BJ (cell line): ENCODE results near the gene LILRA6. TPM values are rescaled to one million over a fixed set of nuclear protein-coding genes. Genes with fewer than 3 reads are reported as not detected.
A peak's percentile ranks its signal among the peaks of the same experiment; 100 is the strongest.
"Not testable (repeated sequence)": the region's sequence is repeated elsewhere in the genome, so short reads cannot be mapped to it uniquely, and the experiment has no call there.

Source experiments
- CTCF ChIA-PET: fragments of 350-600 bp; formaldehyde crosslinking; extraction: SDS; loops from one replicate; lab custom pipeline; 2021; ENCODE audit warnings: antibody characterized with exemption, inconsistent platforms; lab: Yijun Ruan, JAX
- POLR2A ChIA-PET: fragments of 300-600 bp; sonication (Branson Sonifier 250); formaldehyde crosslinking; extraction: SDS; loops from one replicate; lab custom pipeline; 2021; ENCODE audit warnings: antibody characterized with exemption; lab: Charles Lee
- DNase-seq: peaks from one replicate; pipeline ENCODE4 v3.0.0-alpha.2; 2011; ENCODE audit warnings: low read depth
- H3K27me3 ChIP-seq: 2 replicates; pipeline ENCODE4 v1.6.0; 2011; ENCODE audit warnings: low read length; ENCODE audit not compliant: control insufficient read depth, insufficient read depth
- H3K36me3 ChIP-seq: 2 replicates; pipeline ENCODE4 v1.5.1; 2011; ENCODE audit warnings: low read length; ENCODE audit not compliant: control insufficient read depth, insufficient read depth
- H3K4me3 ChIP-seq: 2 replicates; pipeline ENCODE4 v1.5.1; 2011; ENCODE audit warnings: low read depth, mild to moderate bottlenecking, control low read depth, low read length
- CTCF ChIP-seq: IDR thresholded peaks from 2 replicates; pipeline ENCODE4 v1.5.1; 2011; ENCODE audit warnings: low read depth, mild to moderate bottlenecking, control low read depth, inconsistent platforms, low read length, moderate library complexity; ENCODE audit not compliant: insufficient read depth
- polyA plus RNA-seq: library from polyadenylated mRNA; depleted of rRNA; stranded (reverse); fragments of >200 nt; gene quantifications from 2 replicates; pipeline ENCODE4 v1.2.3, GENCODE V29; 2011

Gene LILRA6
- polyA plus RNA-seq, 1 experiment, result not detected

- Histone ChIP-seq H3K36me3 (no peaks in the 10 kb centered on the region), H3K4me3 (no peak overlapping the region), H3K27me3 (no peaks in the 10 kb centered on the region; the same call in none of the 2 replicates)
- DNase-seq, result no peak
- CTCF ChIA-PET, result interaction anchor here (0.6 to 1.0 kb wide), 2 partner anchors 43 to 244 kb away, joined by 3 read pairs; partner anchors contain the start of gene TSEN34
- POLR2A ChIA-PET, result no interaction called here
- no peak for TF ChIP-seq CTCF
Observed at GRCh38 chr19:54233941-54234340, 8.6 kb downstream of the LILRA6 start.

GRCh38 chr19:54231077-54231931 is 11.3 kb downstream of the LILRA6 start:
- Histone ChIP-seq H3K4me3 (no peak overlapping the region), H3K36me3 (no peaks in the 10 kb centered on the region), H3K27me3 (no peaks in the 10 kb centered on the region; the same call in none of the 2 replicates)
- TF ChIP-seq CTCF, result peak; percentile 95
- CTCF ChIA-PET, result interaction anchor here (0.7 to 1.9 kb wide), 5 partner anchors 10 to 72 kb away, joined by 3 to 12 read pairs (median 7); no protein-coding TSS in a partner anchor
- POLR2A ChIA-PET, result no interaction called here
- DNase-seq, result peak; percentile 4

DNA sequence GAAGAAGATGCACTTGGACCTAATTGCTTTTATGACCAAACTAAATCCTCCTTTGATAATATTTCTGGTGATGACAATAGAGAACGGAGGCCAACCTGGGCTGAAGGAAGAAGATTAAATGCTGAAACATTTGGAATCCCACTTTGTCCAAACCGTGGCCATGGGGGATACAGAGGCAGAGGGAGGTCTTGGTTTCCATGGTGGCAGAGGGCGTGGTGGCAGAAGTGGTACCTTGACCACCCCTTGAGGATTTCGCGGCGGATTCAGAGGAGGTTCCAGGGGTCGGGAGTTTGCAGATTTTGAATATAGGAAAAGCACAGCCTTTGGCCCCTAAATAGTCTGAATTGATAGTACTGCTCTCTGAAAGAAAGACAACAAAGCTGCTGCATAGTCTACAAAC is 12.6 kb downstream of the LILRA6 start:
- TF ChIP-seq CTCF, result no peak
- POLR2A ChIA-PET, result no interaction called here
- no peak for DNase-seq
- CTCF ChIA-PET, result no interaction called here
- Histone ChIP-seq H3K36me3 (no peaks in the 10 kb centered on the region), H3K27me3 (no peaks in the 10 kb centered on the region; the same call in none of the 2 replicates), H3K4me3 (no peak overlapping the region)

GRCh38 chr19:54229146-54229545 is 13.4 kb downstream of the LILRA6 start:
- Histone ChIP-seq H3K27me3 (no peaks in the 10 kb centered on the region; the same call in 1 of the 2 replicates), H3K4me3 (no peak overlapping the region), H3K36me3 (no peaks in the 10 kb centered on the region)
- TF ChIP-seq CTCF, result no peak
- CTCF ChIA-PET, result interaction anchor here (0.6 to 1.3 kb wide), 2 partner anchors 18 to 61 kb away, joined by 3 read pairs; no protein-coding TSS in a partner anchor
- DNase-seq, result no peak
- POLR2A ChIA-PET, result no interaction called here

GRCh38 chr19:54224619-54225018 is 18.0 kb downstream of the LILRA6 start:
- H3K36me3 ChIP-seq, POLR2A ChIA-PET, H3K4me3 ChIP-seq, CTCF ChIA-PET, H3K27me3 ChIP-seq, DNase-seq: not testable (repeated sequence)

DNA sequence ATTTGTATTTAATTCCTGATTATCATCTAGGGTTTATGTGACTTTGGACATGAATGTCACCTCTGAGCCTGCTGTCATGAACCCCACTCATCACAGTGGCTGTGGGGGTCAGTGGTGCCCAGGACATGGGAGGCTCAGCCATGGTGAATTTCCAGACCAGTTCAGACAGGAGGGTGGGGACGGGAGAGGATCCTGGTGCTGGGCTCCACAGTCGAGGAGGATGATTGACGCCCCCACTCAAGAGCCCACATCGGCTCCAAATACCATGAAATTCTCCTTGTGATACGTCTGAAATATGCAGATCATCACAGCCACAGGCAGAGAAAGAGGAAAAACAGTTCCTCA is 18.7 kb downstream of the LILRA6 start:
- CTCF ChIA-PET, result interaction anchor here (1.1 kb wide), 1 partner anchor 55 kb away, joined by 3 read pairs; no protein-coding TSS in a partner anchor
- H3K4me3 ChIP-seq, H3K36me3 ChIP-seq, POLR2A ChIA-PET, H3K27me3 ChIP-seq, DNase-seq: not testable (repeated sequence)

GRCh38 chr19:54223277-54223936 is 19.2 kb downstream of the LILRA6 start:
- POLR2A ChIA-PET, H3K36me3 ChIP-seq, H3K4me3 ChIP-seq, DNase-seq, H3K27me3 ChIP-seq: not testable (repeated sequence)
- CTCF ChIA-PET, result interaction anchor here (1.1 kb wide), 1 partner anchor 54 kb away, joined by 3 read pairs; no protein-coding TSS in a partner anchor

DNA sequence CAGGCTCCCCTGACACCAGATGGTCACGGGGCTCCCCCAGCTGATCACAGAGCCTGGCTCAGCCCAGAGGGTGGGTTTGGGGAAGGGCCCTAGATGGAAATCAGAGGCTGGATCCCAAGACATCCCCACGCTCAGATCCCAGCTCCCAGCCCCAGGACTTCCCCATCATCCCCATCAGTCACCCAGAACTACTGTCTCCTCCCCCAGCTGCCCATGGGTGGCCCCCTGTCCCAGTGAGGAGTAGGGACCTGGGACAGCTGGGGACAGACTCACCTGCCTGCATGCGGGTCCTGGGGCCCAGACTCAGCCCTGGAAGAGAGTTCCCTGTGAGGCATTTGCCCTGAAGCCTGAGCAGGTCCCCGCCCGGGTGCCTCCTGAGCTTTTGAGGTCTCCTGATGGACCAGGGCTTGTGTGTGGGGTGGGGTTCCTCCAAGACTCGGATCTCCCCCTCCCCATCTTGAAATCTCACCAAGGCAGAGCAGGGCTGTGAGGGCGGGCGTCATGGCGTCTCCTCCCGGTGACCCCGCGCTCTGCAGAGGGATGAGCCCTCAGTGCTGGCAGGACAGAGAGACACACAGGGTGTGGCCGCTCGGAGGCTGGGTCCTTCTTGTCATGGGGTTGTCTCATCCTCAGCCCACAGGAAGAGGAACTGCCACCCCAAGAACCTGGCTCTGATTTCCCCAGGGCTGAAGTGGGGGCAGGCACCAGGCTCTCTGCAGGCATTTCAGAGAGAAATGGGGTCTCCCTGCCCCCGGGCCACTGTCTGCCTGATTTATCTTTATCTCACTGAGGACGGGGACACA is 19.9 kb downstream of the LILRA6 start, which contains the start of gene LILRB3:
Gene LILRB3 (minus strand): TSS at position 534 of the 803 bp plus-strand sequence. CDS start 31 bp downstream, at position 503.
- H3K36me3 ChIP-seq, H3K27me3 ChIP-seq, POLR2A ChIA-PET, DNase-seq, H3K4me3 ChIP-seq: not testable (repeated sequence)
- CTCF ChIA-PET, result interaction anchor here (1.2 kb wide), 1 partner anchor 54 kb away, joined by 3 read pairs; no protein-coding TSS in a partner anchor
